Left colon (tissue), 2 donors: Measurements from ENCODE around the gene PPP1R10. TPM values are rescaled to one million over a fixed set of nuclear protein-coding genes. Genes with fewer than 3 reads are reported as not detected.
"Not testable (repeated sequence)": the region's sequence is repeated elsewhere in the genome, so short reads cannot be mapped to it uniquely, and the experiment has no call there.

Experiments used
- ATAC-seq: fragments of 200-7000 bp; cut with Tn5 transposase; one replicate; pipeline ENCODE4 v1.9.1; 2020; ENCODE audit warnings: mild to moderate bottlenecking, moderate library complexity
- DNase-seq, 2 donors: peaks; one replicate each; pipeline ENCODE4 v3.0.0-alpha.2; 2020
- intact Hi-C, 2 donors: fragments of 100-400 bp; cut with DNase I in 1 of 2; cut with micrococcal nuclease in 1 of 2; formaldehyde crosslinking; loops; one replicate each; pipeline versions ENCODE4 v1.11.2 to v1.14.0; 2022; cut with DNase I, micrococcal nuclease
- long read RNA-seq: library from polyadenylated mRNA; unstranded; transcript quantifications from one replicate; pipeline ENCODE4 v2.0.0, GENCODE V29; 2021
- total RNA-seq, 2 donors: library from RNA; stranded (reverse); fragmentation: NEBNext Ultra II Directional; extraction: Animal tissue kit (Norgen Biotek cat#: 25700); gene quantifications; one replicate each; pipeline ENCODE4 v1.2.1, GENCODE V29; 2021
- donor health status: DM: no; HTN: no; CAD: no.
- donor health status: DM: yes; HTN: yes; CAD: no.

Gene PPP1R10
- total RNA-seq, result 10 to 100 TPM; 73.6 to 74.8 TPM
- long read RNA-seq, full-length matches to known transcripts, result 1 of 23 reads
- long read RNA-seq, partial matches to known transcripts, result 16 of 23 reads
- long read RNA-seq, other reads (novel, unspliced or antisense), result 6 of 23 reads

DNA sequence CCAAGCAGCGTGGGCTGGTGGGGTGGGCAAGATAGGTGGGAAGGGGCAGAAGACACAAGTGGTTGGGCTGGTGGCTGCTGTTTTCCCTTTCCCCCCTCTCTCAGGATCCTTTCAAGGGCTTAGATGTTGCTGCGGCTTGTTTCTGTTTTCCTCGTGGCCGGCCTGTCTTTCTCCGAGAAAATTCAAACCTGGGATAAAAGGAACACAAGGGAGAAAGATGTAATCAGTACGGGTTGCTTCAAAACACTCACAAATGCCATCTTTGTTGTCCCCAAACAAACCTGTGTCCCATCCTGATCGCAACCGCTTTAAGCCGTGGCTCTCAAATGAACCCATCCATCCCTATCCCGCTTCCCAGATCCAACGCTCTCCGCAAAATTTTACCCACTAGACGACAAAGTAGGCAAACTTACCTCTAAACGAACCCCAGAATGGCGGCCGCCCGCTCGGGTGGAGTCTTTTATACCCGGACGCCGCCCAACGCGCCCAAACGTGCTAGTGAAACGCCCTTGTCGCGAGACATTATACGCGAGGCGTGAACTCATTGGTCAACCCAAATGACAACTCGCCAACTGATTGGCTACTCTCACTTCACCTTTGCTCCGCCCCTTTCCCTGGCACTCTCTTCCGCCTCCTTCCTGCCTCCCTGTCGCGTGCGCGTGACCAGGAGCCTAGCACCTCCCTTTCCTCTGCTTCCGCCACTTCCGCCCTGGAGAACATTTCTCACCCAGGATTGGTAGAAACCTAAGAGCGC, at the start of gene PPP1R10:
PPP1R10 (minus strand) TSS at position 433 of the 754 bp plus-strand sequence. CDS start 7,299 bp downstream, outside the sequence.
- intact Hi-C loops, result no loop called here
- peak; percentile 97 to 100 for DNase-seq
- peak; percentile 76 for ATAC-seq

DNA sequence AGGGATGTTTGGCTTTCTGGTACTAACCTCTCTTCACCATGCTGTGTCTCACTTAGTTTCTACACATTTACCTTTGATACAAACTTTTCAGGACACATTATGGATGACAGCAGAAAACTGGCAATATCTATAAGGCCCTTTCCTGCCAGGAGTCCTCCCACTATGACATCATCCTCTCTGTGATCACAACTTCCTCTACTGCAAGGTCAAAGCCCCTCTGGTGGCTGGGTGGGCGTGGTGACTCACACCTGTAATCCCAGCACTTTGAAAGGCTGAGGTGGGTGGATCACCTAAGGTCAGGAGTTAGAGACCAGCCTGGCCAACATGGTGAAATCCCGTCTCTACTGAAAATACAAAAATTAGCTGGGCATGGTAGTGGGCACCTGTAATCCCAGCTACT, 49.3 kb upstream of the PPP1R10 start:
- ATAC-seq, DNase-seq, intact Hi-C loops: not testable (repeated sequence)

DNA sequence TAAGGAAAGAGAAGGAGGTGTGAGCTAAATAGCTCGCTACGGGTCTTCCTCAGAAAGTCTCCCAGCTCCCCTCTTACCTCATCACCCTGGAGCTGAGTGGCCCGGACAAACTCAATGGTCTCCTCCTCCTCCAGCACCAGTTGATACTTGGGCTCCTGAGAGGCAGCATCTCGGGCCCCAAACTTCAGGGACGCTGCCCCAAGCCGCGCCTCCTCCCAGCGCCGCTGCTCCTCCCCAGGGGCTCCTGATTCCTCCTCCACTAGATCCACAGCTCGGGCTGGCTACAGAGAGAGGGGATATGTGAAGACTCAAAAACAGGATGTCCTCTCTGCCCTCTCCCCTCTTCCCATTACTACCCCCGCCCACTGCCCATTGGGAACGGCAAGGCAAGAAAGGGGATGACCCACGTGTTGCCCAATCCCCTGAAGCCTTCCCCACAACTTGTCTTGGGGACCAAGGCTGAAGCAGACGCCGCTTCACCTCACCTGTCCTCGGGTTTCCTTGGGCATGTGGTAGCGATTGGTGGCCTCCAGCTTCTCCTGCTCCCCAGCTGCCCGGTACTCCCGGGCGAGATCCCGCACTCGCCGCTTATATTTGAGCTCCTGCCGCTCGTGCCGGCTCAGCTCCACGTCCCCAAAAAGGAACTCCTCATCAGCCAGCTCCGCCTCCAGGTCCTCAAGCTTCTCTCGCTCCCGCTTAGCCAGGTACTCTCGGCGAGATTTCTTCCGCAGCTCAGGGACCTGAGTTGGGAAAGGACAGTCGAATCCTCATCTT, 48.1 kb upstream of the PPP1R10 start:
- intact Hi-C loops, result no loop called here
- ATAC-seq (no peak), DNase-seq (no peak)

DNA sequence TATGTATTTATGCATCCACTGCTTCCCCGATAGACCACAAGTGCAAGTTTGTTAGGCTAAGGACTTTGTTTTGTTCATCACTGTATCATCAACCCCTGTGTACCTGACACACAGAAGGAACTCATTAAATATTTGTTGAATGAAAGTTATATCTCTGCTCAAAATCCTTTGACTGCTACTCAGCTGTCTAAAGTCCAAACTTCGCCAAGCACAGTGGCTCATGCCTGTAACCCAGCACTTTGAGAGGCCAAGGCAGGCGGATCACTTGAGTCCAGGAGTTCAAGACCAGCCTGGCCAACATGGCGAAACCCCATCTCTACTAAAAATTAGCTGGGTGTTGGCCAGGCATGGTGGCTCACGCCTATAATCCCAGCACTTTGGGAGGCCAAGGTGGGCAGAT, 40.9 kb upstream of the PPP1R10 start:
- ATAC-seq, DNase-seq, intact Hi-C loops: not testable (repeated sequence)

DNA sequence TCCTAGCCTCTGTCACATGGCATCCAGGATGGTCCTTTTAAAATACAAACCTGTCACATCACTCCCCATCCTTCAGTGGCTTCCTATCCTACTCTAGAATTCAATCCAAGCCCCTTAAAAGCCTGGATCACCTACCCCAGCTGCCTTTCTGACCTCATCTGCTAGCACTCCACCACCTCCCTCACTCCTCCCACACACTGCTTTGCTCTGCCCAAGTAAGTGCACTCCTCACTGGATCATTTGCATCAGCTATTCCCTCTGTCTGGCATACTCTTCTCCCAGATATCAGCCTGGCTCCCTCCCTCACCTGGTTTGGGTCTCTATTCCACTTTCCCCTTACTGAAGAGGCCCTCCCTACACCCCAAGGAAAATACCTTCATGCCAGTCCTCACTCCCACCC, 40.4 kb upstream of the PPP1R10 start:
- no peak for ATAC-seq
- intact Hi-C loops, result no loop called here
- no peak for DNase-seq

- ATAC-seq, result no peak
- DNase-seq, result no peak
- intact Hi-C loops, result no loop called here
Measured at GRCh38 chr6:30656513-30656912, 39.5 kb upstream of the PPP1R10 start.

- DNase-seq (no peak), ATAC-seq (no peak)
- intact Hi-C loops, result no loop called here
Measured at GRCh38 chr6:30655743-30656094, 38.7 kb upstream of the PPP1R10 start.

GRCh38 chr6:30654798-30655742, 38.0 kb upstream of the PPP1R10 start:
- no peak for ATAC-seq
- no peak for DNase-seq
- intact Hi-C loops, result no loop called here

GRCh38 chr6:30651143-30651542, 34.1 kb upstream of the PPP1R10 start:
- intact Hi-C loops, result no loop called here
- ATAC-seq (no peak), DNase-seq (no peak)

DNA sequence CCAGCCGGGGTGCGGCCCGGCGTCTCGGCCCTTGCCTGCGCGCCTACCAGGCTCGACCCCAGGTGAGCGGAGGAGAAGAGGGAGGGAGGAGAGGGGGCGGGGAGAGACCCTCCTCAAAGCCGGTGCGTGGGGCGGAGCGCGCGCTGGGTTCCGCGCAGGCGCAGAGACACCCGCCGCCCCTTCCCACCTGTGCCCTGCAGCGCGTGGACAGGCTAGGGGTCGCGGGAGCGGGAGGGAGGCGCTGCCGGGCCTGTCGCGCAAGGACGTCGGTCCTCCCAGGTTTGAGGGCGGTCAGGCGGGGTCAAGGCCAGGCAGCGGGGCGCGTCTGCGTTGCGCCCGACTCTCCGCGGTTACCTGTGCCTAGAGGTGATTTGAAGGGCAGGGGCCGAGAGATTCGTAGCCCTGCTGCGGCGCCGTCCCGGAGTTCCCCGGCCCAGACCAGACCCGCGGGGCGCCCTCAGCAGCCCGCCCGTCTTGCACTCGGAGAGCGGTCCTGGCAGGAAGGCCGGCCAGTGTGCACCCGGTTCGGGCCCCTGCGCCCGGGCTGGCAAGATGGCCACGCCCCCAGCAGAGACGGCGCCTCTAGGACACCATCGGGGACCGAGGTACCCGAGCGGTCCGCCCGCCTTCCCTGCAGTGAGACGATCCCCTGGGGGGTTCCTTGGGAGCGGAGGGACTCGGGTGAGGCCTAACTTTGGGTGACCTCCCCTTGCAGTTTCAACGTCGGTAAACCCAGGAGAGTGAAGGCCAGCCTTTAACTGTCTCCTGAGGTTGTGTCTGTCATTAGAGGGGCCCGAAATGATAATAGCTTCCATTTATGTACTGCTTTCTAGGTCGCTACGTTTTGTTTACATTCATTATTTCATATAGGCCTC, 30.4 kb upstream of the PPP1R10 start:
- intact Hi-C loops, result no loop called here
- peak; percentile 74 to 85 for DNase-seq
- ATAC-seq, result peak; percentile 68

- intact Hi-C loops, result no loop called here
- DNase-seq (peak; percentile 95 to 96), ATAC-seq (peak; percentile 73)
Measured at GRCh38 chr6:30646450-30647241, 29.6 kb upstream of the PPP1R10 start, which contains the start of gene C6orf136. C6orf136 (plus strand) TSS chr6:30647133; CDS start chr6:30647232, 99 bp downstream.

DNA sequence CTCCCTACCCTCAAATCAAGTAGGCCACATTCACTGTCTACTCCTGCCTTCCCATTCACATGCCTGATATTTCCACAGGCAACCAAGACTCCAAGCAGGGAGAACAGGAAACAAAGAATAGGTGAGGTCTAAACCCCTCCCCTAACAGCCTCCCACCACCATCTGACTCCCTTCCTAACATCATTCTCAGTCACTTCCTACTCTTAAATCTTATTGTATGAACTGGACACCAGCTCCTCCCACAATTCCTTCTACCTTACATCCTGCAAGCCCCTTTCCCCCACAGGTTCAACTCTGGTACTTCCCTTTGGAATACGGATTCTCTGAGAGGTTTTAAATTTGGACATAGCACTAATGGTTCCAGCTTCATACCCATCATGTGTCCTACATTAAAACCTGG, 28.9 kb upstream of the PPP1R10 start:
- no peak for ATAC-seq
- intact Hi-C loops, result no loop called here
- DNase-seq, result no peak

DNA sequence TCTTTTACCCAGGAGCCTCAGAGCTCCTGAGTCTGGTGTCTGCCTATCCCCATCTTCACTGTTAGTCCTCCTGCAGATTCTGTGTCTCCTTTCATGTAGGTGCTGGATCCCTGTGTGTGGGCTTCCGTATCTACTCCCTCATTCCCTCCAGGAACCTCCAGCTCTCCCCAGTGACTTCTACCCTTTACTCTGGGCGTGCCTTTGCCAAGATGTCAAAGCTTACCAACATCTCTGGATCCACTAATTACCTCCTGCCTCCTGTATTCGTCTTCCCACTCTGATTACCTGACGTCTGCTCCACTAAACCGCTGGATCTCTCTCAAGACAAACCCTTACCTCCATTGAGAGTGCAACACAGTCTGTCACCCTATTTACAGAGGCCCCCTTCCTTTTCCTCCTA, 27.7 kb upstream of the PPP1R10 start:
- intact Hi-C loops, result no loop called here
- ATAC-seq (peak; percentile 6), DNase-seq (no peak)

GRCh38 chr6:30643656-30644055, 26.6 kb upstream of the PPP1R10 start:
- intact Hi-C loops, result no loop called here
- no peak for DNase-seq
- no peak for ATAC-seq

GRCh38 chr6:30641048-30641447, 24.0 kb upstream of the PPP1R10 start:
- ATAC-seq (no peak), DNase-seq (no peak)
- intact Hi-C loops, result no loop called here

DNA sequence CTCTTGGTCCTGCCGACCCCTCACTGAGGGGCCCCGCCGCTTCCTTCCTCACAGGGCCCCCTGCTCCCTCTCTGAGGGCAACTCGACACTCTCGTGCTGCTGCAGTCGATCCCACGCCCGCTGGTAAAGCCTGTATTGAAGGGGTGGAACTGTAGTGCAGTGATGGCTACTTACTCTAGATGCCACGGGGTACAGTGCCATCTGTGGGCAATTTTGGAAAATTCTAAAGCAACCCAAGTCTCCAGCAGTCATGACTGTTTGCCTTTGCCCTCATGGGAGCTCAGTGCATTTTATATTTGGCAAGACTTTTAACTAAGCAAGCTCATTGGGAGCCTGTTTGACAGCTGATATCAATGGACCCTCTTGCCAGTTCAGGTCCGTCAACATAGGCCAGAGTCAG, 23.4 kb upstream of the PPP1R10 start:
- peak; percentile 18 for ATAC-seq
- DNase-seq, result no peak
- intact Hi-C loops, result no loop called here

DNA sequence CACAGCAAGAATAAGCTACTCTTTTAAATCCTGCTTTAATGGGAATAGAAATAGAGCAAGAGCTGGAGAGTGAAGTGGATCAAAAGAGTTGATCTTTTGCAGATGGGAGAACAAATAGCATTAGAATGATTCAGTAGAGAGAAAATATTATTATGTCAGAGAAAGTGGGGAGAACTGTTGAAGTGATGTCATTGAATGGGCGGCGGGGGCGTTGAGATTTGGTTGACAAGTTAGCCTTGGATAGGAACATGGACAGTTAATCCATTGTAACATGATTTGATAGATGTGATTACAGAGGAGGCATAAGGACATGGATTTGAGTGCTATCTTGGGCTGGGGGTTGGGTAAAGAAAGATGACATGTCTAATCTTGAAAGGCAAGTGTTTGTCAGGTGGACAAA, 18.8 kb upstream of the PPP1R10 start:
- intact Hi-C loops, result no loop called here
- DNase-seq, result no peak
- ATAC-seq, result no peak
